ENCODE results near the gene LCN9.

DNA sequence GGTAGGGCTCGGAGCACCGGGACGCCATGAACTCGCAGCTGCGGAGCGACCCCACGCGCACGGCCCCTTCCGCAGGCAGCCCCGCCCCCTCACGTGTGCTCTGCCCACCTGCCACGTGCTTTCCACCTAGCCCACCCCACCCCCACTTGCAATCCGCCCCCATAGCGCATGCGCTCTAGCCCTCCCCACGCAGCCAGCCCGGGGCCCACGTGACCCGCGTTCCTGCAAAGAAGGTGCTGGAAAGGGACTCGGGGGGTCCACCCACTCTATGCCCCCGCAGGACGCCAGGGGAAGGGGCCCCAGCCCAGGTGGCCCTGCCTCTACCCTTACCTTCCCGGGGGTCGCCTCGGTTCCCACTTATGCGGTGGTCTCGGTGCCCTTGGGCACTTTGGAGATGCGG, 36.3 kb downstream of the LCN9 start, which contains the start of gene SOHLH1:
- TF ChIP-seq POLR2A (IDR thresholded peaks at IDR 0.05; ENCODE audit: low read depth, low read length) (no peak), POLR2AphosphoS5 (IDR thresholded peaks at IDR 0.05; ENCODE audit: low read depth, low read length) (no peak), PAX5 (IDR thresholded peaks at IDR 0.05; ENCODE audit: insufficient read depth, low read length, severe bottlenecking) (no peak), TAF1 (IDR thresholded peaks at IDR 0.05; ENCODE audit: low read depth, low read length) (no peak)
